PC-9 (cell line): Measurements from ENCODE around the gene RRP7A. TPM values are rescaled to one million over a fixed set of nuclear protein-coding genes. Genes with fewer than 3 reads are reported as not detected.
"Not testable (repeated sequence)": the region's sequence is repeated elsewhere in the genome, so short reads cannot be mapped to it uniquely, and the experiment has no call there.

Experiments
- BruUV-seq: library from RNA; stranded (reverse); fragments of 400-500 nt; replicated peaks from 2 replicates; lab custom pipeline; 2021; lab: Mats Ljungman, UMichigan
- CTCF ChIA-PET: fragments of 300-600 bp; sonication (Branson Sonifier 250); formaldehyde crosslinking; loops from one replicate; lab custom pipeline; 2022; ENCODE audit warnings: antibody characterized with exemption; lab: Charles Lee
- POLR2A ChIA-PET: fragments of 300-600 bp; sonication (Branson Sonifier 250); formaldehyde crosslinking; loops from one replicate; lab custom pipeline; 2022; ENCODE audit warnings: antibody characterized with exemption; ENCODE audit not compliant: unreplicated experiment; lab: Charles Lee
- DNase-seq, 2 experiments: peaks; one replicate each; pipeline versions ENCODE4 v3.0.0 to v3.0.0-alpha.2; 2015 to 2022; ENCODE audit warnings: mixed read lengths in 1 of 2
- H2AFZ ChIP-seq: fragments of 200-600 bp; sonication (generic); 2 replicates; pipeline ENCODE4 v1.8.1; 2017; ENCODE audit warnings: antibody characterized with exemption
- H3F3A ChIP-seq: fragments of 200-600 bp; sonication (generic); 2 replicates; pipeline ENCODE4 v1.8.1; 2017; ENCODE audit warnings: antibody characterized with exemption, mild to moderate bottlenecking, low read depth; ENCODE audit not compliant: insufficient read depth
- H3K27ac ChIP-seq: fragments of 200-600 bp; sonication (generic); 2 replicates; pipeline ENCODE4 v1.6.1; 2016; ENCODE audit warnings: mixed run types
- H3K27me3 ChIP-seq: fragments of 200-600 bp; sonication (generic); 2 replicates; pipeline ENCODE4 v1.6.1; 2016; ENCODE audit warnings: low read depth, mixed run types; ENCODE audit not compliant: insufficient read depth
- H3K36me3 ChIP-seq: fragments of 200-600 bp; sonication (generic); 2 replicates; pipeline ENCODE4 v1.6.1; 2016; ENCODE audit warnings: low read depth, mixed run types
- H3K4me1 ChIP-seq: fragments of 200-600 bp; sonication (generic); replicated peaks from 2 replicates; pipeline ENCODE4 v1.6.1; 2016; ENCODE audit warnings: mixed run types; ENCODE audit not compliant: insufficient read depth
- H3K4me2 ChIP-seq: fragments of 200-600 bp; sonication (generic); 2 replicates; pipeline ENCODE4 v1.6.1; 2017; ENCODE audit warnings: mixed run types
- H3K4me3 ChIP-seq: fragments of 200-600 bp; sonication (generic); 2 replicates; pipeline ENCODE4 v1.6.1; 2016; ENCODE audit warnings: mixed run types
- H3K79me2 ChIP-seq: fragments of 200-600 bp; sonication (generic); 2 replicates; pipeline ENCODE4 v1.6.1; 2017; ENCODE audit warnings: low read depth, mixed run types
- H3K9me2 ChIP-seq: fragments of 200-600 bp; sonication (generic); 2 replicates; pipeline ENCODE4 v1.8.1; 2017; ENCODE audit warnings: mild to moderate bottlenecking; ENCODE audit not compliant: insufficient read depth
- H3K9me3 ChIP-seq: fragments of 200-600 bp; sonication (generic); 2 replicates; pipeline ENCODE4 v1.8.1; 2016; ENCODE audit warnings: low read depth; ENCODE audit not compliant: insufficient read depth
- H4K20me1 ChIP-seq: fragments of 200-600 bp; sonication (generic); 2 replicates; pipeline ENCODE4 v1.8.1; 2017; ENCODE audit not compliant: insufficient read depth
- CTCF ChIP-seq: fragments of 200-600 bp; sonication (generic); conservative IDR thresholded peaks from 2 replicates; pipeline ENCODE4 v1.6.1; 2017; ENCODE audit warnings: mixed run types, antibody characterized with exemption, mild to moderate bottlenecking, moderate library complexity
- EZH2 ChIP-seq: fragments of 200-600 bp; sonication (generic); IDR thresholded peaks from 2 replicates; pipeline ENCODE4 v1.8.0; 2017; ENCODE audit warnings: antibody characterized with exemption, low read depth
- intact Hi-C: fragments of 100-400 bp; cut with micrococcal nuclease; formaldehyde crosslinking; loops from one replicate; pipeline ENCODE4 v1.10.0; 2022; ENCODE audit not compliant: unreplicated experiment
- total RNA-seq: library from RNA; stranded (reverse); gene quantifications from 2 replicates; pipeline ENCODE4 v1.2.3, GENCODE V29; 2021

RRP7A gene
- total RNA-seq, 1 experiment from 2014 or later = 56.6 TPM

GRCh38 chr22:42564699-42565098, 45.1 kb upstream of the RRP7A start:
- H3F3A ChIP-seq = peaks cover 23% of the 10 kb centered on the region
- intact Hi-C loops = no loop called here

GRCh38 chr22:42563943-42564342, 44.3 kb upstream of the RRP7A start:
- BruUV-seq, POLR2A ChIA-PET, H3K36me3 ChIP-seq: not testable (repeated sequence)

More at GRCh38 chr22:42564699-42565098, 45.1 kb upstream of the RRP7A start:
- ChIA-PET CTCF (no interaction called here), POLR2A (interaction anchor here (0.7 kb wide), 1 partner anchor 31 kb away, joined by 10 read pairs; no protein-coding TSS in a partner anchor)
- TF ChIP-seq CTCF (no peak), EZH2 (no peak)
- H3K9me2 ChIP-seq = no peaks in the 10 kb centered on the region
- H4K20me1 ChIP-seq = peaks cover 4% of the 10 kb centered on the region; the same call in 1 of the 2 replicates
- DNase-seq = no peak
- no peaks in the 10 kb centered on the region for H3K27me3 ChIP-seq
- no peaks in the 10 kb centered on the region for H3K9me3 ChIP-seq
- no peak overlapping the region for H3K4me3 ChIP-seq
- H3K36me3 ChIP-seq = no peaks in the 10 kb centered on the region
- no peaks in the 10 kb centered on the region for H3K79me2 ChIP-seq
- no peak overlapping the region for H3K4me2 ChIP-seq
- H2AFZ ChIP-seq = no peak overlapping the region
- no peak overlapping the region for H3K27ac ChIP-seq
- H3K4me1 ChIP-seq = no peaks in the 10 kb centered on the region
- BruUV-seq = no TSS peak

GRCh38 chr22:42562684-42563083, 43.1 kb upstream of the RRP7A start:
- H2AFZ ChIP-seq = no peak overlapping the region
- peaks cover 4% of the 10 kb centered on the region; the same call in 1 of the 2 replicates for H4K20me1 ChIP-seq
- H3K9me3 ChIP-seq = no peaks in the 10 kb centered on the region
- H3K36me3 ChIP-seq = no peaks in the 10 kb centered on the region
- ChIA-PET CTCF (no interaction called here), POLR2A (no interaction called here)
- intact Hi-C loops = no loop called here
- H3K4me3 ChIP-seq = no peak overlapping the region
- no peak overlapping the region for H3K27ac ChIP-seq
- TF ChIP-seq EZH2 (no peak), CTCF (no peak)
- H3K9me2 ChIP-seq = no peaks in the 10 kb centered on the region
- peaks cover 14% of the 10 kb centered on the region; the same call in 1 of the 2 replicates for H3F3A ChIP-seq
- H3K27me3 ChIP-seq = no peaks in the 10 kb centered on the region
- no TSS peak for BruUV-seq
- no peaks in the 10 kb centered on the region for H3K79me2 ChIP-seq
- no peak for DNase-seq
- H3K4me2 ChIP-seq = no peak overlapping the region
- no peaks in the 10 kb centered on the region for H3K4me1 ChIP-seq

More at GRCh38 chr22:42563943-42564342, 44.3 kb upstream of the RRP7A start:
- H3K4me1 ChIP-seq, H3K4me3 ChIP-seq, H3K79me2 ChIP-seq, H2AFZ ChIP-seq, intact Hi-C loops, H3K9me3 ChIP-seq, CTCF ChIA-PET, H3K27me3 ChIP-seq, H3K4me2 ChIP-seq, H3K27ac ChIP-seq, H3K9me2 ChIP-seq, H4K20me1 ChIP-seq: not testable (repeated sequence)
- peaks cover 15% of the 10 kb centered on the region; the same call in 1 of the 2 replicates for H3F3A ChIP-seq
- peak in 1 of 2 experiments; percentile 33 for DNase-seq

- no peak overlapping the region for H3K4me2 ChIP-seq
- no peaks in the 10 kb centered on the region for H3K79me2 ChIP-seq
- H2AFZ ChIP-seq = no peak overlapping the region
- H3K9me3 ChIP-seq = no peaks in the 10 kb centered on the region
- DNase-seq = no peak
- TF ChIP-seq CTCF (no peak), EZH2 (no peak)
- H3K36me3 ChIP-seq = no peaks in the 10 kb centered on the region
- H3K4me3 ChIP-seq = no peak overlapping the region
- no peak overlapping the region for H3K27ac ChIP-seq
- intact Hi-C loops = no loop called here
- H3K4me1 ChIP-seq = no peaks in the 10 kb centered on the region
- H3K27me3 ChIP-seq = no peaks in the 10 kb centered on the region
- no TSS peak for BruUV-seq
- no peaks in the 10 kb centered on the region for H3K9me2 ChIP-seq
- H3F3A ChIP-seq = peaks cover 14% of the 10 kb centered on the region; the same call in 1 of the 2 replicates
- CTCF ChIA-PET = no interaction called here
- POLR2A ChIA-PET = interaction anchor here (0.7 kb wide), 1 partner anchor 483 kb away, joined by 3 read pairs; the partner anchor contains the start of gene SMDT1
- peaks cover 4% of the 10 kb centered on the region; the same call in 1 of the 2 replicates for H4K20me1 ChIP-seq
Measured at GRCh38 chr22:42562279-42562678, 42.7 kb upstream of the RRP7A start.
